IPS-18a (cell line): ENCODE measurements around the gene COL18A1.

ENCODE experiments used
- H3K27ac ChIP-seq: one replicate; pipeline ENCODE4 v1.5.1; 2013; ENCODE audit warnings: low read length
- H3K27me3 ChIP-seq: one replicate; pipeline ENCODE4 v1.6.1; 2013; ENCODE audit warnings: mild to moderate bottlenecking, low read length; ENCODE audit not compliant: control insufficient read depth, insufficient read depth
- H3K36me3 ChIP-seq: one replicate; pipeline ENCODE4 v1.6.1; 2013; ENCODE audit warnings: low read depth, low read length; ENCODE audit not compliant: control insufficient read depth
- H3K4me1 ChIP-seq: one replicate; pipeline ENCODE4 v1.6.1; 2013; ENCODE audit warnings: low read depth, low read length; ENCODE audit not compliant: control insufficient read depth
- H3K4me3 ChIP-seq: one replicate; pipeline ENCODE4 v1.5.1; 2013; ENCODE audit warnings: low read length
- H3K9ac ChIP-seq: one replicate; pipeline ENCODE4 v1.6.1; 2013; ENCODE audit warnings: mild to moderate bottlenecking, low read length, moderate library complexity
- H3K9me3 ChIP-seq: one replicate; pipeline ENCODE4 v1.6.1; 2013; ENCODE audit warnings: low read depth, low read length; ENCODE audit not compliant: control insufficient read depth

The COL18A1 gene

GRCh38 chr21:45454926-45455673 is 50.1 kb downstream of the COL18A1 start:
- Histone ChIP-seq H3K4me1 (no peaks in the 10 kb centered on the region), H3K9me3 (no peaks in the 10 kb centered on the region), H3K4me3 (no peak overlapping the region), H3K27ac (no peak overlapping the region), H3K36me3 (no peaks in the 10 kb centered on the region), H3K9ac (no peak overlapping the region), H3K27me3 (no peaks in the 10 kb centered on the region)

GRCh38 chr21:45455674-45456583 is 51.0 kb downstream of the COL18A1 start:
- Histone ChIP-seq H3K9ac (no peak overlapping the region), H3K36me3 (no peaks in the 10 kb centered on the region), H3K27ac (no peak overlapping the region), H3K4me1 (no peaks in the 10 kb centered on the region), H3K4me3 (no peak overlapping the region), H3K9me3 (no peaks in the 10 kb centered on the region), H3K27me3 (no peaks in the 10 kb centered on the region)

DNA sequence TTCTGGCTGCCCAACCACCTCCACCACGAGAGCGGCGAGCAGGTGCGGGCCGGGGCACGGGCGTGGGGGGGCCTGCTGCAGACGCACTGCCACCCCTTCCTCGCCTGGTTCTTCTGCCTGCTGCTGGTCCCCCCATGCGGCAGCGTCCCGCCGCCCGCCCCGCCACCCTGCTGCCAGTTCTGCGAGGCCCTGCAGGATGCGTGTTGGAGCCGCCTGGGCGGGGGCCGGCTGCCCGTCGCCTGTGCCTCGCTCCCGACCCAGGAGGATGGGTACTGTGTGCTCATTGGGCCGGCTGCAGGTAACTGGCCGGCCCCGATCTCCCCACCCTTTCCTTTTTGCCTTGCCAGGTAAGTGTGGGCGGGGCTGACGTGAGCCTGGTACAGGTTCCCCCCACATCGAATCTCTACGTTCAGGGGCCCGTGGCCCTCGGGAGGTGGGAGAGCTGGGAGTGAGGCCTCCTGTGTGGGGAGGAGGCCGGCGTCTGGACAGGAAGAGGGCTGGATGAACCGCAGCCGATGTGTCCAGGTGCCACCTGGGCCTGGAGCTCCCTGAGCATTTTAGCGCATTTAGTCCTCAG is 51.7 kb downstream of the COL18A1 start:
- no peaks in the 10 kb centered on the region for H3K4me1 ChIP-seq

DNA sequence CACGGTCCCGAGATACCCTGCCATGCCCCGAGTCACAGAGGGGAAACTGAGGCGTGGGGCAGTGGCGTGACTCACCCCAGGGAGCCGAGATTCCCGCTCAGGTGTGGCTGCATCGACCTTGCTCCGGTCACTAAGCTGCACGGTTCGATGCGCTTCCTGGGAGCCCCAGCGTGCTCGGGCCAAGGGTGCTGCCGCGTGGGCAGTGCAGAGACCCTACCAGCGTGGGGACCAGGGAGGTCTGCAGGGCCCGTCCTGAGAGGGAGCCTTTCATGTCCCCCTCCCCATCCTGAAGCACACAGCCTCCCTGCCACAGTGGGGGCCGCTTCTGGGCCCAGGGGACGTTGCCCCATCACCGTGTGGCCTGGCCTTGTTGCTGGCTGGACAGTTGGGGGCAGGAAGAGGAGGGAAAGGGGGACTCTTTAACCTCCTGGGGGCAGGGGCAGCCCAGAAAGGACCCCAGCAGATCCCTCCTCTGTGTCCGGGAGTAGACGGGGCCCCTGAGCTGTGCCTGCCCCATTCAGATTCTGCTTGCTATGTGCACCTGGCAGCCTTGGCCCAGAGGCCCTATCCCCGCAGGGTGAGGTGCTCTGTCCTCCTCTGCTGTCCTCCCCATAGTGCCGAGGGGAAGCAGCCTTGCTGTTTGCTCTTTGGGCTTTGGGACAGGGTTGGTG is 52.3 kb downstream of the COL18A1 start:
- H3K9ac ChIP-seq, result no peak overlapping the region

More for the DNA sequence above, 51.7 kb downstream of the COL18A1 start:
- no peaks in the 10 kb centered on the region for H3K27me3 ChIP-seq
- no peak overlapping the region for H3K4me3 ChIP-seq
- H3K9ac ChIP-seq, result no peak overlapping the region
- no peak overlapping the region for H3K27ac ChIP-seq
- H3K36me3 ChIP-seq, result no peaks in the 10 kb centered on the region
- no peaks in the 10 kb centered on the region for H3K9me3 ChIP-seq

DNA sequence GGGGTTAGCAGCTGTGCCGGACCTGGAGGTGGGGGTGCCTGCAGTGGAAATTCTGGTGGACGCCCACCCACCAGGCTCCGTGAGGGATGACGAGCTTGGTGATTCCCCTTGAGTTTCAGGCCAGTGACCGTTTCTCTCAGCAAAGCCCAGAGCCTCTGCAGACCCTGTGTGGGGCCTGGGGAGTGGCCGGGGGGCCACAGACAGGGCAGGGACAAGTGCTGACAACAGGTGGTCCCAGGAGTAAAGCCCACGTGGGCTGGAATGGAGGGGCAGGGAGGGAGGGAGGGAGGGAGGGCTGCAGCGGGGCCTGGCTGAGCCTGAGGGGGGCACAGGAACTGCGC is 52.8 kb downstream of the COL18A1 start:
- Histone ChIP-seq H3K36me3 (no peaks in the 10 kb centered on the region), H3K4me3 (no peak overlapping the region), H3K9ac (no peak overlapping the region), H3K27ac (no peak overlapping the region), H3K27me3 (no peaks in the 10 kb centered on the region), H3K4me1 (no peaks in the 10 kb centered on the region), H3K9me3 (no peaks in the 10 kb centered on the region)

More for the DNA sequence above, 52.3 kb downstream of the COL18A1 start:
- Histone ChIP-seq H3K36me3 (no peaks in the 10 kb centered on the region), H3K4me1 (no peaks in the 10 kb centered on the region), H3K9me3 (no peaks in the 10 kb centered on the region), H3K27ac (no peak overlapping the region), H3K27me3 (no peaks in the 10 kb centered on the region), H3K4me3 (no peak overlapping the region)

DNA sequence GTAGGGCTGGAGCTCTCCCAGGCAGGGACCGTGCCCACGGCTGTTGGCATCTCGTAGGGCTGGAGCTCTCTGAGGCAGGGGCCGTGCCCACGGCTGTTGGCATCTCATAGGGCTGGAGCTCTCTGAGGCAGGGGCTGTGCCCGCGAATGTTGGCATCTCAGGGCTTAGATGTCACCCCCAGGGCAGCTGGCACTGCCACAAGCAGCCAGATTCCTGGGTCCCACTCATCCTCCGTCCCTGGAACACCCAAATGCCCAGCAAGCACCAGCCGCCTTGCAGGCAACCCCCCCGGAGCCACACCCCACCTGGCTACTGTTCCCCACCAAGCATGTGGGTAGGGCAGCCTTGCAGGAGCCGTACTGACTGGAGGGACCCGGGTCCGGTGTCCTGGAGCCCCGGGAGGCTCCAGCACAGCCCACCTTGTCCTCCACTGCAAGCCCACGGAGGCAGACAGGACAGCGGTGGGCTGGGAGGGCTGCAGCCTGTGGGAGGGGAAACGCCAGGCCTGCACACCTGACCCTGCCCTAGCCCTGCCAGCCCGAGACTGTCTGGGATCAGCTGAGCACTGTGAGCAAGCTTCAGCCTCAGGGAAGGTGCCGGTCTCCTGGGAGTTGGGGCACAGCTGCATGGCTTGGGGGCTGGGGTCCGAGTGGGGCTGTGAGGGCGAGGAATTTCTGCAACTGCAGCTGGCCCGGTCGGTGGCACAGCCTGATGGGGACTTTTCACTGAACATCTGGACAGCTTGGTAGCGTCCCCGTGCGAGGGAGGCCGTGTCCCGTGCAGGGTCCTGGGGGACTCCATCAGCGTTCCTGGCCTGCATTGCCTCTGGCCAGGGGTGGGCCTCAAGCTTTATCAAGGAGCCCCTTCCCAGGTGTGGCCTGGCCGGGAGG is 53.6 kb downstream of the COL18A1 start:
- H3K27ac ChIP-seq, result no peak overlapping the region

DNA sequence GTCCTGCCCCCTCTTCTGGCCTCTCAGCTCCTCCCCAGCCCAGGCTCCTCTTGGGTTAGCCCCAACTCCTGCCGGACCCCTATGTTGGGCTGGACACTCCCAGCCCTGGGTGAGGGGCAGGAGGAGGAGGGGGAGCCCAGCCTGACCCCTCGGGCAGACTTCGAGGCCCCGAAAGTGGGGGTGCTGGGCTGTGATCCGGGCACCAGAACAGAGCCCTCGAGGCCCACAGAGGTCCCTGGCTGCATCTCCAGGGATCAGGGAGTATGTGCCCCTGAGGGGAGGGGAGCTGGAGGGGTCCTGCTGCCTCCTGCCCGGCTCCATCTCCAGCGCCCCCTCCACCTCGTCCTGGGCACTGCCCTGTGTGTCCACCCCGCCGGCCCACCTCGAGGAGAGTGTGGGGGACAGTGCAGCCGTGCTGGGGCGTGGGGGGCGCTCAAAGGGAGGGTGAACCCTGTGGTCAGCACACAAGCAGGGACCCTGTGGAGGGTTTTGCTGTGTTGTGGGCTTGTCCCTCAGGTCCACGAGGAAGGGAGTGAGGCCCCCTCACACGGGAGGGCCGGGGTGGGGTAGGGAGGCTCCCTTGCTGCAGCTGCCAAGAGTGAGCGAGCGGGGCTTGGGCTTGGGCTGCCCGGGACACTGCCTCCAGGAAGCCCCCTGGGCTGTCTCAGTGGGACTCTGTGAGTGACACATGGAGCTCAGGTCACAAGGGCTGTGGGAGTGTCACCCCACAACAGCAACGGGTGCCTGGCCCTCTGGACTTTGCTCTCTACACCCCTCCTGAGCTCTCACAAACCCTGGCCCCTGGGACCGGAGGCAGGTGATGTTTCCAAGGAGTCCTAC is 54.4 kb downstream of the COL18A1 start:
- Histone ChIP-seq H3K9me3 (no peaks in the 10 kb centered on the region), H3K4me1 (no peaks in the 10 kb centered on the region), H3K36me3 (no peaks in the 10 kb centered on the region), H3K27me3 (no peaks in the 10 kb centered on the region), H3K27ac (no peak overlapping the region), H3K4me3 (no peak overlapping the region), H3K9ac (no peak overlapping the region)

More for the DNA sequence above, 53.6 kb downstream of the COL18A1 start:
- no peaks in the 10 kb centered on the region for H3K9me3 ChIP-seq
- no peak overlapping the region for H3K9ac ChIP-seq
- no peaks in the 10 kb centered on the region for H3K27me3 ChIP-seq
- no peaks in the 10 kb centered on the region for H3K36me3 ChIP-seq
- no peak overlapping the region for H3K4me3 ChIP-seq
- H3K4me1 ChIP-seq, result no peaks in the 10 kb centered on the region

- Histone ChIP-seq H3K9ac (no peak overlapping the region), H3K4me1 (no peaks in the 10 kb centered on the region), H3K27ac (no peak overlapping the region), H3K9me3 (no peaks in the 10 kb centered on the region), H3K4me3 (no peak overlapping the region), H3K27me3 (no peaks in the 10 kb centered on the region), H3K36me3 (no peaks in the 10 kb centered on the region)
Measured at GRCh38 chr21:45460011-45460565, 55.1 kb downstream of the COL18A1 start.

- Histone ChIP-seq H3K27ac (no peak overlapping the region), H3K4me1 (no peaks in the 10 kb centered on the region), H3K27me3 (no peaks in the 10 kb centered on the region), H3K36me3 (no peaks in the 10 kb centered on the region), H3K4me3 (no peak overlapping the region), H3K9ac (no peak overlapping the region), H3K9me3 (no peaks in the 10 kb centered on the region)
Measured at GRCh38 chr21:45460611-45461368, 55.8 kb downstream of the COL18A1 start.
